Activated CD4-positive, alpha-beta T cell treated with anti-CD3 and anti-CD28 coated beads for 1 hour (primary cell): ENCODE results near the gene VWA5B1.

Experiments used
- DNase-seq: peaks from one replicate; pipeline ENCODE4 v3.0.0-alpha.2; 2020

The VWA5B1 gene

DNA sequence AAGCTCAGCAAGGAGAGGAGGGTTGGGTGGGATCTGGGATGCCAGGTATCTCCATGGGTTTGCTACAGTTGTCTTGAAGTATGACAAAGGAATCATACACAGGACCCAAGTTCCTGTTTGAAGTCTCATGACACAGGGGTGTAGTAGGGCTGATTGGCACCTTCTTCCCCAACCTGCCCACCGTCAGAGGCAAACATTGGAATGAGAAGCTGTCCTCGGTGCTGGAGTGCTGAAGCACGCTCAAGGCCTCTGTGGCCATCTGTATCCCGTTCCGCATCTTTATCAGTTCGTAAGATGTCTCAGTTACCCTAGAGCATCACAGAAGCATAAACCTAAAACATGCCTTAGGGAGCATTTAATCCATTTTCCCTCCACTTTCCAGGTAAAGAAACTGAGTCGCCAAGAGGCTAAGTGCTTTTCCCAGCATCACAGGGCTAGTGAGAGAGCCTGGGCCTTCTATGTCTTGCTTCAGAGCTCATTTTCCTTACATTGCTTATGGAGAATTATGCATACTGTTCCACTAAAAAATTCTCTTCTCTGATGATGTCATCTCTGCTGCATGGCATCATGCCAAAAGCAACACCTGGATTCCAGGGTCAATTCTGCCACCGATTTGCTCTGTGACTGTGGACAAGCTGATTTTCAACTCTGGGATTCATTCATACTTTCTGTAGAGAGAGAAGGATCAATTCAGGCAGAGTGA, 34.2 kb downstream of the VWA5B1 start:
- DNase-seq, result no peak

DNA sequence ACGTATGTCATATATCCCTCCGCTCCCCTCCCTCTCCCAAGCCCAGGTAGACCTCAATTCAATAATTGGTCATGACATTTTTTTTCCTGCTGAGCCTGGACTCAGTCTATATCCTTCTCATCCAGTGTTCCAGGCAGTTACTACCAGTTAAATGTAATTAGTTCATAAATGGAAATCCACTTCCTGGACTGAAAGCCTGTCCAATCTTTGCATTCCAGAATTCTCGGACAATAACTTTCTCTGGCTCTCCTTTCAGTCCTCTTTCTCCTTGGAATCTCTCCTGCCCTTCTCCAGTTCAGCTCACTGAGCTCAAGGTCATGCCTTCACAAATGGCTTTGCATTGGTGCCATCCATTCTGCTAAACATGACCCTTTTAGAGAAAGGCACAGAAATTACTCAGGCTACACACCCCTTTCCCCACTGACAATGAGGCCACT, 34.8 kb downstream of the VWA5B1 start:
- DNase-seq, result no peak

- DNase-seq, result no peak
Measured at GRCh38 chr1:20325844-20326420, 35.3 kb downstream of the VWA5B1 start.

- no peak for DNase-seq
Measured at GRCh38 chr1:20327467-20327866, 36.8 kb downstream of the VWA5B1 start.

- no peak for DNase-seq
Measured at GRCh38 chr1:20328201-20328600, 37.5 kb downstream of the VWA5B1 start.

- no peak for DNase-seq
Measured at GRCh38 chr1:20329793-20330542, 39.3 kb downstream of the VWA5B1 start.

DNA sequence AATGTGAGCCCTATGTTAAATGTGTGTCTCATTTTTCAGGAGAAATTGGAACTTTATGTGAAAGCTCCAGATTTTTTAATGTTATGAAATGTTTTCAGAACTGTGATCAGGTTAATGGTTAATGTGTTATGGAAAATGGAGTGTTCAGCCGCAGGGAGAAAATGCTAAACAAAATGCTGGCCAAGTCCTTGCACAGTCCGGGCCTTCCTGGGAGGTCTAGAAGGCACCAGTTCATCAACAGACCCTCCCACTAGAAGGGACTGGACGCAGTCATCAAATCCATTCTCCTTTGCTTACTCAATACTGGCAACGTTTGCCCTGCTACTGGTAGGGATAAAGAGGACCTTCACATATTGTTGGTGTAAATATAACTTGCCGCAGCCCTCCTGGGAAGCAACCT, 43.4 kb downstream of the VWA5B1 start:
- DNase-seq, result no peak

GRCh38 chr1:20336105-20336605, 45.5 kb downstream of the VWA5B1 start:
- DNase-seq, result no peak

GRCh38 chr1:20337581-20337980, 46.9 kb downstream of the VWA5B1 start:
- no peak for DNase-seq

GRCh38 chr1:20339811-20340457, 49.3 kb downstream of the VWA5B1 start:
- no peak for DNase-seq

DNA sequence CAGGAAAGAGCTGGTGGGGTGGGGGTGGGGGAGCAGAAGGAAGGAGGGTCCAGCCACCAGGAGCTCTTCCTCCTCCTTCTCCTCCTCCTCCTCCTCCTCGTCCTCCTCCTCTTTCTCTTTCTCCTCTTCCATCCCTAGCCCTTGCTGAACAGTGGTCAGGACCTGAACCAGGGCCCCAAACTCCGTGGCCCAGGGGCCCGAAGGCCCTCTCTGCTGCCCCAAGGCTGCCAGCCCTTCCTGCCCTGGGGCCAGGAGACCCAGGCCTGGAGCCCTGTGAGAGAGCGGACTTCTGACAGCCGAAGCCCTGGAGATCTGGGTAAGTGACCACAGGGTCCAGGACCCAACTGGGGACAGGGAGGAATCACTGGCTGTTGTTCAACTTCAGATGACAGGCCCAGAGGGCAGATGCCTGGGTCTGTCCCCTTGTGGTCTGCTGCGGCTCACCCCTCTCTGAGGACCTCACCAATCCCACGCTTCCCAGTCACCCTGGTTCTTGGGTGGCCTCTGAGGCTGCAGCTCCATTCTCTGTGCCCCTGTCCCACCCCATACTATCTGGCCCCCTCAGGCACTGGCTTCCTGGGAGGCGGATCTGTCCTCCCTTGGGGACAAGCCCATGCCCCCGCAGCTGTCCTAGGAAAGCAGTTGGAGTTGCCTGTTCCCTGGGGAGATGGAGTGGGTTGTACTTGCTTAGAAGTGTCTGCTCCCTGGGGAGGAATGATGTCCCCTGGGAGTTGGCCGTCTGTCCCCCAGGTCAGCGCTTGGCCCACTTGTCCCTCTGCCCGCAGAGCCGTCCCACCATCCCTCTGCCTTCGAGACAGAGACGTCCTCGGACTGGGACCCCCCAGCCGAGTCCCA, 51.8 kb downstream of the VWA5B1 start:
- no peak for DNase-seq

DNA sequence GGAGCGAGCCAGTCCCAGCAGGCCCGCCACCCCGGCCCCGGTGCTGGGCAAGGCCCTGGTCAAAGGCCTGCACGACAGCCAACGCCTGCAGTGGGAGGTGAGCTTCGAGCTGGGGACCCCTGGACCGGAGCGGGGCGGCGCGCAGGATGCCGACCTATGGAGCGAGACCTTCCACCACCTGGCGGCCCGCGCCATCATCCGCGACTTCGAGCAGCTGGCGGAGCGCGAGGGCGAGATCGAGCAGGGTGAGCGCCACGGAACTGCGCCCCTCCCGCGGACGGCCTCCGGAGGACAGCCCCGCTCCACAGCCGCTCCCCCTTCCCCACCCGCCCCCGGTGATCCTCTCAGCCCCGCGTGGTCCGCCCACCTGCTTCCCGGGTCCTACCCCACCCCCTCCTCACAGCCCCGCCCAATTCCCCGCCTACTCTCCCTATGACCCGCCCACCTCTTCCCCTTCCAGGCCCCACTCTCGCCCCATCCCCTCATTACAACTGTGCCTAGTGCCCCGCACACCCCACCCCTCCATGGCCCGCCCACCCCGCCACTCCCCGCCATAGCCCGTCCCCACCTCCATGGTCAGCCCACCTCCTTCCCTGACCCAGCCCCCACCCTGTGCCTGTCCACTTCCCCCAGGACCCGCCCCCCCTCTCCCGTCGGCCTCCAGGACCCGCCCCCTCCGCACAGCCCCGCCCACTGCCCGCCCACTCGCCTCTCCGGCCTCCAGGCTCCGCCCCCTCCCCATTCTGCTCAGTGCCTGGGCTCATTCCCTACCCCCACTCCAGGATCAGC, 52.7 kb downstream of the VWA5B1 start:
- no peak for DNase-seq

- DNase-seq, result no peak
Measured at GRCh38 chr1:20343938-20344302, 53.2 kb downstream of the VWA5B1 start.

DNA sequence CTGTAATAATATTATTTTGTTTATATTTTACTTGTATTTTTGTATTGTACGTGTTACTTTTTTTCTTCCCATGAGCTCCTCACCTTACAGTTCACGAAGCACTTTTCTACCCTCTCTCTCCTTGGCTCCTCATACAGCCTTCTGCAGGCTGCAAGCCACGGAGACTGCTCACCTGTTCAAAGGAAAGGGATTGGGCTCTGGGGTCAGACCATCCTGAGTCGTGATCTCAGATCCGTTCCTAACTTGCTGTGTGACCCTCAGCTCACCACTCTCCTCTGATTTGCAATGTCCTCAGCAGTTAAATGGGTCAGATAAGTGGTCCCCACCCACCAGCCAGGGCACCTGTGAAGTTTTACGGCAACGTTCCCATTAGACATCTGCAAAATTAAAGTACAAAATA, 54.1 kb downstream of the VWA5B1 start:
- DNase-seq, result no peak

GRCh38 chr1:20345419-20345818, 54.7 kb downstream of the VWA5B1 start:
- no peak for DNase-seq

- no peak for DNase-seq
Measured at GRCh38 chr1:20346433-20346832, 55.8 kb downstream of the VWA5B1 start.

GRCh38 chr1:20347699-20348098, 57.0 kb downstream of the VWA5B1 start:
- no peak for DNase-seq

- no peak for DNase-seq
Measured at GRCh38 chr1:20348326-20348915, 57.7 kb downstream of the VWA5B1 start.

DNA sequence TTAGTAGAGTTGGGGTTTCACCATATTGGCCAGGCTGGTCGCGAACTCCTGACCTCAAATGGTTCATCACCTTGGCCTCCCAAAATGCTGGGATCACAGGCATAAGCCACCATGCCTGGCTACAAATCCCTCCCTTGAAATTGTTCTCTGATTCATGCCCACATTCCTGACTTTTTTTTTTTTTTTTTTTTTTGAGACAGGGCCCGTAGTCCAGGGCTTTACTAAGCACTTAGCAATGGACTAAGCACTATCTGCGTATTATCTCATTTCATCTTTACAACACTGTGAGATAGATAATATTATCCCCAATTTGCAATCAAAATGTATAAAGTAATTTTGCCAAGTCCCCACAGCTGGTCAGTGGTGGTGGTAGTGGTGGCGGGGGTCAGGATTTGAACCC, 58.9 kb downstream of the VWA5B1 start:
- no peak for DNase-seq

DNA sequence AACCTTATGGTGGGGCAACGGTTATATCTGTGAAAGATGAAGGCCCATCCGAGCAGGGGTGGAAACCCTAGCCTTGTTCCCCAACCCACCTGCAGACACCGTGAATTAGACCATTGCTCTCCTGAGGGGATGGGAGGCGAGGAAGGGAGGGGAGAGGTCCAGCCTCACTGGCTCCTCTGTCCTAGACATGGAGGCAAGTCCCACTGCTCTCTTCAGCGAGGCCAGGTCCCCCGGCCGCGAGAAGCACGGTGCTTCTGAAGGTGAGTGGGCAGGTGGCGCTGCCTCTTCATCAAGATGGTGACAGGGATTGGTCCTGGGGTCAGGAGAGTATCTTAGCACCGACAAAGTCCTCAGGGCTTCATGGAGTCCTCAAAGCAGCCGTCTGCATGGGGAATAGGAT, 59.3 kb downstream of the VWA5B1 start:
- DNase-seq, result no peak

DNA sequence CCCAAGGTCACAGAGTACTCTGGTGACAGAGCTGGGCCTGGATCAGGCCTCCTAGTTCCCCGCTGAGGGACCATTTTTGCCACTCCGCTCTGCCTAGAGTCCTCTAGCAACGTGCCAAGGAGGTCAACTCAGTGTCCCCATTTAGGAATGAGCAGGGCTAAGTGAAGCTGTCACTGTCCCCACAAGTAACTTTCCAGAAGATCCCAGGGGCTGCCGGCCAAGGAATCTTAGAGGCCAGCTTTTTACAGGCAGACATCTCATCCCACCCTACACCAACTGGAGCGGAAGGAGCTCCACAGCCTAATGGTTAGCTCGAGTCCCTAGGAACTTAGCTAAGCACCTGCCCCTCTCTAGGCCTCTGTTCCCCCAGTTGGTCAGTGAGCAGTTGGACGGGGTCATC, 59.7 kb downstream of the VWA5B1 start:
- DNase-seq, result no peak
